NT2/D1 (cell line): Measurements from ENCODE around the gene TMEM39A.

Source experiments
- SUZ12 ChIP-seq: IDR thresholded peaks from 2 replicates; pipeline ENCODE4 v1.6.1; 2011; ENCODE audit not compliant: insufficient read length, insufficient read depth; ENCODE audit errors: extremely low read depth
- YY1 ChIP-seq: IDR thresholded peaks from 2 replicates; pipeline ENCODE4 v1.6.1; 2011; ENCODE audit not compliant: insufficient read length, insufficient read depth
- ZNF274 ChIP-seq: IDR thresholded peaks from 2 replicates; pipeline ENCODE4 v1.6.1; 2011; ENCODE audit warnings: mild to moderate bottlenecking, low read depth, low read length

- no peak for TF ChIP-seq YY1
- no peak for TF ChIP-seq ZNF274
- no peak for TF ChIP-seq SUZ12
These were observed 19.7 kb upstream of the TMEM39A start for GRCh38 chr3:119483101-119483500.
